A673 (cell line): ENCODE measurements around the gene HPCAL1. TPM values are rescaled to one million over a fixed set of nuclear protein-coding genes. Genes with fewer than 3 reads are reported as not detected.

Experiments used
- BruUV-seq: library from RNA; stranded (reverse); fragments of 400-500 nt; replicated peaks from 2 replicates; lab custom pipeline; 2021; lab: Mats Ljungman, UMichigan
- CTCF ChIA-PET: fragments of 300-600 bp; sonication (Branson Sonifier 250); formaldehyde crosslinking; loops from one replicate; lab custom pipeline; 2022; ENCODE audit warnings: antibody characterized with exemption; lab: Charles Lee
- POLR2A ChIA-PET: fragments of 300-600 bp; sonication (Branson Sonifier 250); formaldehyde crosslinking; loops from one replicate; lab custom pipeline; 2022; ENCODE audit warnings: antibody characterized with exemption; ENCODE audit not compliant: low non-redundant PET; lab: Charles Lee
- DNase-seq: peaks from one replicate; pipeline ENCODE4 v3.0.0-alpha.2; 2015; ENCODE audit warnings: low spot score
- H3K27ac ChIP-seq: fragments of 200-600 bp; sonication (generic); 2 replicates; pipeline ENCODE4 v1.5.1; 2016; ENCODE audit warnings: mixed run types, low read depth, mild to moderate bottlenecking, mixed read lengths, antibody characterized with exemption, low read length; ENCODE audit not compliant: poor library complexity, severe bottlenecking
- H3K27me3 ChIP-seq: fragments of 200-600 bp; sonication (generic); replicated peaks from 2 replicates; pipeline ENCODE4 v1.6.1; 2017; ENCODE audit warnings: mixed run types, low read depth, mild to moderate bottlenecking, mixed read lengths, antibody characterized with exemption, low read length; ENCODE audit not compliant: insufficient read depth, poor library complexity
- H3K36me3 ChIP-seq: fragments of 200-600 bp; sonication (generic); 2 replicates; pipeline ENCODE4 v1.6.1; 2016; ENCODE audit warnings: mixed run types, mild to moderate bottlenecking, mixed read lengths, antibody characterized with exemption, low read length; ENCODE audit not compliant: insufficient read depth, poor library complexity, severe bottlenecking
- H3K4me1 ChIP-seq: fragments of 200-600 bp; sonication (generic); 2 replicates; pipeline ENCODE4 v1.6.1; 2017; ENCODE audit warnings: mixed run types, mild to moderate bottlenecking, mixed read lengths, antibody characterized with exemption, low read length; ENCODE audit not compliant: insufficient read depth, poor library complexity, severe bottlenecking
- H3K4me3 ChIP-seq: fragments of 200-600 bp; sonication (generic); 2 replicates; pipeline ENCODE4 v1.5.1; 2016; ENCODE audit warnings: low read depth, mixed run types, mild to moderate bottlenecking, mixed read lengths, low read length; ENCODE audit not compliant: poor library complexity, severe bottlenecking
- H3K9me3 ChIP-seq: fragments of 200-600 bp; sonication (generic); 2 replicates; pipeline ENCODE4 v1.6.1; 2016; ENCODE audit warnings: mixed run types, low read depth, mild to moderate bottlenecking, mixed read lengths, antibody characterized with exemption, low read length; ENCODE audit not compliant: poor library complexity, severe bottlenecking
- EZH2 ChIP-seq: fragments of 200-600 bp; sonication (generic); IDR thresholded peaks from 2 replicates; pipeline ENCODE4 v1.6.1; 2017; ENCODE audit warnings: borderline replicate concordance, low read depth, mild to moderate bottlenecking, mixed read lengths, antibody characterized with exemption, low read length; ENCODE audit not compliant: poor library complexity, severe bottlenecking
- intact Hi-C: fragments of 100-400 bp; cut with micrococcal nuclease; formaldehyde crosslinking; loops from one replicate; pipeline ENCODE4 v1.10.0; 2022; ENCODE audit not compliant: unreplicated experiment
- total RNA-seq: library from RNA; stranded (reverse); gene quantifications from 2 replicates; pipeline ENCODE4 v1.2.3, GENCODE V29; 2021
- TF ChIP-seq, protein P1 (sequence below): fragments of 300-800, 200-600 bp; sonication (generic); conservative IDR thresholded peaks from 2 replicates; pipeline ENCODE4 v1.5.1; 2017; ENCODE audit warnings: low read depth, mild to moderate bottlenecking, antibody characterized with exemption, low read length, moderate library complexity, mixed read lengths

Gene HPCAL1
- total RNA-seq, 1 experiment from 2014 or later = 9.7 TPM

DNA sequence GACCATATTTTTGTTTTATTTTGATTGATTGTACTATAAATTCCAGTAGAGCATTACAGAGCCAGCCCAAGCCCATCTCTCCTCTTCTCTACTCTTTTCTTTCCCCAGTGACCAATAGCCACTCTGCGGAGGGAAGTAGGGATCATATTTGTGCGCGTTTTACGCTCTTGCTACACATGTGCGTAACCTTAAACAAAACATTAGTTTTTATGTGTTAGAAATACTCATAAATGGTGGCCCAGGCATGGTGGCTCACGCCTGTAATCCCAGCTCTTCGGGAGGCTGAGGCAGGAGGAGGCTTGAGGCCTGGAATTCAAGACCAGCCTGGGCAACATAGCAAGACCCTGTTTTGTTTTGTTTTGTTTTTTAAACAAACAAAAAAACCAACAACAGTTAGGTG, 31.3 kb downstream of the HPCAL1 start:
- no TSS peak for BruUV-seq
- ChIA-PET CTCF (no interaction called here), POLR2A (no interaction called here)
- Histone ChIP-seq H3K9me3 (no peaks in the 10 kb centered on the region), H3K4me1 (no peaks in the 10 kb centered on the region), H3K36me3 (no peaks in the 10 kb centered on the region), H3K4me3 (no peak overlapping the region), H3K27me3 (no peaks in the 10 kb centered on the region), H3K27ac (no peak overlapping the region)
- no peak for DNase-seq
- TF ChIP-seq EZH2 = no peak
- TF ChIP-seq, protein P1, sequence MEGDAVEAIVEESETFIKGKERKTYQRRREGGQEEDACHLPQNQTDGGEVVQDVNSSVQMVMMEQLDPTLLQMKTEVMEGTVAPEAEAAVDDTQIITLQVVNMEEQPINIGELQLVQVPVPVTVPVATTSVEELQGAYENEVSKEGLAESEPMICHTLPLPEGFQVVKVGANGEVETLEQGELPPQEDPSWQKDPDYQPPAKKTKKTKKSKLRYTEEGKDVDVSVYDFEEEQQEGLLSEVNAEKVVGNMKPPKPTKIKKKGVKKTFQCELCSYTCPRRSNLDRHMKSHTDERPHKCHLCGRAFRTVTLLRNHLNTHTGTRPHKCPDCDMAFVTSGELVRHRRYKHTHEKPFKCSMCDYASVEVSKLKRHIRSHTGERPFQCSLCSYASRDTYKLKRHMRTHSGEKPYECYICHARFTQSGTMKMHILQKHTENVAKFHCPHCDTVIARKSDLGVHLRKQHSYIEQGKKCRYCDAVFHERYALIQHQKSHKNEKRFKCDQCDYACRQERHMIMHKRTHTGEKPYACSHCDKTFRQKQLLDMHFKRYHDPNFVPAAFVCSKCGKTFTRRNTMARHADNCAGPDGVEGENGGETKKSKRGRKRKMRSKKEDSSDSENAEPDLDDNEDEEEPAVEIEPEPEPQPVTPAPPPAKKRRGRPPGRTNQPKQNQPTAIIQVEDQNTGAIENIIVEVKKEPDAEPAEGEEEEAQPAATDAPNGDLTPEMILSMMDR = no peak
- intact Hi-C loops = no loop called here

- CTCF ChIA-PET = no interaction called here
- Histone ChIP-seq H3K36me3 (no peaks in the 10 kb centered on the region), H3K27ac (no peak overlapping the region), H3K4me3 (no peak overlapping the region), H3K4me1 (no peaks in the 10 kb centered on the region), H3K27me3 (no peaks in the 10 kb centered on the region), H3K9me3 (no peaks in the 10 kb centered on the region)
- no TSS peak for BruUV-seq
- POLR2A ChIA-PET = no interaction called here
- no peak for TF ChIP-seq EZH2
- TF ChIP-seq, protein P1 = no peak
- intact Hi-C loops = no loop called here
- no peak for DNase-seq
These were observed 32.5 kb downstream of the HPCAL1 start for GRCh38 chr2:10335046-10335840.

DNA sequence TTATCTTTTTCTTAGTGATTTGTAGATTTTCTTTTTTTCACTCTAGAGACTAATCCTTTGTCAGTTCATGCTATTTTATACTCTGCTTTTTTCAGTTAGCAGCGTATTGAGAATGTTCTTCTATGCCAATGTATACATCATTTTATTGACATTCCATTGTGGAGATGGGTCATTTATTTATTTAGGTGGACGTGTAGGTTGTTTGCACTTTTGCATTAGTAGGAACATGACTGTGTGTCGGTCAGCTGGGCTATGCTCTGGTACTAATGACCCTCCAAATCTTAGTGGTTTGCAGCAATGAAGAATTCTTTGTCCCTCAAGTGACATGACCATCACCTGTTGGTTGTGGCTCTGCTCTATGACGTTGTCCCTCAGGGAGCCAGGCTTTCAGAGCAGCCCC, 33.6 kb downstream of the HPCAL1 start:
- DNase-seq = no peak
- H3K27me3 ChIP-seq = no peaks in the 10 kb centered on the region
- ChIA-PET CTCF (no interaction called here), POLR2A (no interaction called here)
- H3K9me3 ChIP-seq = no peaks in the 10 kb centered on the region
- no TSS peak for BruUV-seq
- H3K4me3 ChIP-seq = no peak overlapping the region
- TF ChIP-seq, protein P1 = no peak
- no peaks in the 10 kb centered on the region for H3K4me1 ChIP-seq
- H3K36me3 ChIP-seq = no peaks in the 10 kb centered on the region
- no peak overlapping the region for H3K27ac ChIP-seq
- intact Hi-C loops = no loop called here
